Measurements from ENCODE around the gene F11R.
"Not testable (repeated sequence)": the region's sequence is repeated elsewhere in the genome, so short reads cannot be mapped to it uniquely, and the experiment has no call there.

F11R gene

DNA sequence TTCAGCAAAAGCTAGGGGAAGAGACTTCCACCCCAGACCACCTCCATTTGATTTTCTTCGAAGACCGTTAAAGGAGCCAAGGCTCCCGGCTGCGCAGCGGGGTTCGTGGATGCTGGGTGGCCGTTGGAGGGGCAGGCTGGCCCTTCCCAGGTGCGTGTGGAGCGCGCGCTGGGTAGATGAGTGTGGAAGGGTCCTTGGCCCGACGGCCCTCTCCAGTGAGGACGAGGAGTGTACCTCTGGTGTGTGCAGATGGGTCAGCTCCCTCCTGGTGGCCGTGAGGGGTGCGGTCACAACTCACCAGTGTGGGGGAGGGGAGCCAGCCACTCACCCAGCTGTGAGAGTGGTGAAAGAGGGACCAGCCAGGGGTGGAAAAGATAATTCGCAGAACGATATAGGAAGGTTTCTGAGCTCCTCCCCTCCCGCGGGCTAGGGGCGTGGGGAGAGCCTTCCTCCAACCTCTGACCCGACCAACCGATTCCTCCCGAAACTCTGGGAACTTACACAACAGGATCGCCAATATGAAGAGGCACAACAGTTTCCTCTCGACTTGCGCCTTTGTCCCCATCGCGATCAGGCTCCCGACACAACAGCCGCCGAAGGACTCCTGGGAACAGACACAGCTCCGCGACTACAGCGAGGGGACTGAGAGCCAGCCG lies at the start of gene F11R:
F11R (minus strand) TSS at position 644 of the 656 bp plus-strand sequence; CDS start at position 565, 79 bp downstream.
- peak; percentile 62 for DNase-seq (ENCODE audit: low read depth)

DNA sequence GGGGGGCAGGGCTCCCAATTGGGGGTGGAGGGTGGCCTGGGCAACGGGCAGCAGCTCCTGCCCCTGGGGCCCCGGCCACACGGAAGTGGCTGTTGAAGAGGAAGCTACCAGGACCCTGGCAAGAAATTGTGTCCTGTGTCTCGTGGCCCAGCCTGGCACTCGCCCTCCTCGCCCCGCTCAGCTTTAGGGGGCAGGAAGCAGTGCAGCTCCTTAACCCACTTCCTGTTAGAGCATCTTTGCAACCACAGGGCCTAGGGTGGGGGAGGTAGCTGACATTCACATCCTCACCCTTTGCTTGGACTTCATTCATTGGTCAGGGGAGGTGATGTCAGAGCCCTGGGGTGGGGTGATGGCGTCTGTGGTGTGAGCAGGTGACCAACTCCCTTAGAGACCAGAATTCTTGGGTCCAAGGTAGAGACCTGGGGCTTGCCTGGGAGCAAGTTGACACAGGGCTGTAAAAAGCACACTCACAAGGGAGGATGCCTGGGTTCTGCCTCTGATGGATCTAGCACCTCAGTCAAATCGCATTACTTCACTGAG lies 48.8 kb upstream of the F11R start, which contains the start of gene ARHGAP30:
ARHGAP30 (minus strand) TSS at position 161 of the 540 bp plus-strand sequence. CDS start 267 bp downstream, outside the sequence.
- DNase-seq (ENCODE audit: low read depth) = no peak

DNA sequence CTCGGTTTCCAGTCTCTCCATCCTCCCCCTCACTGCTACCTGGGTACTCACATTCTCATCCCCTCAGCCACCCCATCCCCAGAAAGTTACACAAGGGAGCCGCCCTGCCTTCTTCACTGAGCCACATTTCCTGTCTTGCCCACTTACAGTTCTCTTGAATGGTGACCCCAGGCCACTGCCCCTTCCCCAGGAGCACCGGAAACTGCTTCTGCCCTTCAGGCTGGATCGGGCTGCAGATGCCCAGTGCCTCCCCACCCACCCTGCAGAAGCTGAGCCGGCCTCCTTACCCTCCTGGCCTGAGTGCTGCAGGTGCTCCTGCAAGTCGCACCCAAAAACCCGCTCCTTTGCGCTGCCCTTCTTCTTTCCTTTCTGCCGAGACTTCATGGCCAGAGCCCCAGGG lies 48.3 kb upstream of the F11R start:
- no peak for DNase-seq (ENCODE audit: low read depth)

DNA sequence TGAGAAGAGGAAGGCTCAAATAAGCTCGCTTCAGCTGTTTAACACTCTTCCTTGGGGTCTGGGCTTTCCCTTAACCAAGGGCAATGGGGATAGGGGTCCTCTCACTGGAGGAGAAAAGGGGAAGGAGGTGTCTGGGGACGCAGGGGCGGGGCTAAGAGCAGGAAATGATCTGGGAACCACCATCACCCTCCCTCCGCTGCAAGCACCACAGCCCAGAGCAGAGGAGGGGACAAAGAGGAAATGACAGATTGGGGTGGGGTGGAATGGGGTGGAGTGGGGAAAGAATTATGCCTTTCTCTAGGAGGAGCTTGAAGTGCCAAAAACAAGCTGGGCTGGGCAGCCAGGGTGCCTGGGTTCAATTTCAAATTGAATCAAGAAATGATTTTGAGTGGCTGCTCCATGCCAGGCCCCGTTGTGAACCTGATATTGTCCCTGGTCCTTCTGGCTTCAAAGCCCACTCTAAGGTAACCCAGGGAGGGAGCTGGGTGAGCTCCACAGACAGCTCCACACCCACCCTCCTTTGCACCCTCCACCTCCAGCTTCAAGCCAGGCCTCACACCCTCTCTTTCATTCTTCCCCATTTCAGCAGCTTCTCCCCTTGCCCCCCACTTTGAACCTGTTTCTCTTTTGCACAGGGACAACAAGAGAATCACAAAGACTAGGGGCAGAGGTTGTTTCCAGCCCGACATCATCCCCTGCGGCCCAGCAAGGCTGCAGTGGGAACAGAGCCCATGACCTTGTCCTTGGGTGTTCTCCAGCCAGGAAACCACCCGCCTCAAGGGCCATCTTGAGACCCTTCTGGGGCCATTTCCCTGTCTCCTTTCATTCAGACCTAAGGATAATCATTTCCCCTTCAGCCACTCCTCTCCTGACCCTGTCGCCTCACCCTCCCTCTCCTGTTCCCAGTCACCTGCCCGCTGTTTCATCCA lies 47.6 kb upstream of the F11R start:
- DNase-seq (ENCODE audit: low read depth) = no peak

DNA sequence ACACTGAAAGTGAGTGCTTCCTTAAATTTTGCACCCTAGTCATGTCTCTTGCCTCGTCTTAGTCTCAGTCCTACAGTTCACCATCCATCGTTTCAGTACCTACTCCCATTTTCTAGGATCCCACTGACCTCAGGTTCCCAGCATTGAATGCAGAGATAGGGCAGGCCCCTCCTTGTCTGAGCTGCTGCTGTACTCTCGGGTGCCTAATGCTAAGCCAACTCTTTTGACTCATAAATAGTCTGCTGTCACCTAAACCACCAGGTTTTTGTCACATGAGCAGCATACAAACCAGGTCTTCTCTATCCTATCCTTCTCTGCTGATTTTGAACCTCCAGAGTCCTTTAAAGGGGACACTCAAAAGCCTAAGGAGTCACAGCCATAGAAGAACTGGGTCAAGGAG lies 45.7 kb upstream of the F11R start:
- DNase-seq (ENCODE audit: low read depth) = no peak

DNA sequence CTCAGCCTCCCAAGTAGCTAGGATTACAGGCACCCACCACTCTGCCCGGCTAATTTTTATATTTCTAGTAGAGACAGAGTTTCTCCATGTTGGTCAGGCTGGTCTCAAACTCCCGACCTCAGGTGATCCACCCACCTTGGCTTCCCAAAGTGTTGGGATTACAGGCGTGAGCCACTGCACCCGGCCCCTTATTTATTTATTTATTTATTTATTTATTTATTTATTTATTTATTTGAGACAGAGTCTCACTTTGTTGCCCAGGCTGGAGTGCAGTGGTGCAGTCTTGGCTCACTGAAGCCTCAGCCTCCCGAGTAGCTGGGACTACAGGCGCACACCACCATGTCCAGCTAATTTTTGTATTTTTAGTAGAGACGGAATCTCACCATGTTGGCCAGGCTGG lies 44.7 kb upstream of the F11R start:
- DNase-seq (ENCODE audit: low read depth) = not testable (repeated sequence)

DNA sequence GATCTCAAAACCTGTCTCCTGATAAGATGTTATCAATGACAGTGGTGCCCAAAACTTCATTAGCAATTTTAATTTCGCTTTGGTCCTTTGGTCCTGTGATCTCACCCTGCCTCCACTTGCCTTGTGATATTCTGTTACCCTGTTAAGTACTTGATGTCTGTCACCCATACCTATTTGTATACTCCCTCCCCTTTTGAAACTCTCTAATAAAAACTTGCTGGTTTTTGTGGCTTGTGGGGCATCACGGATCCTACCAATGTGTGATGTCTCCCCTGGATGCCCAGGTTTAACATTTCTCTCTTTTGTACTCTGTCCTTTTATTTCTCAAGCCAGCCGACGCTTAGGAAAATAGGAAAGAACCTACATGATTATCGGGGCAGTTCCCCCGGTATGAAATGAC lies 43.0 kb upstream of the F11R start:
- DNase-seq (ENCODE audit: low read depth) = not testable (repeated sequence)

DNA sequence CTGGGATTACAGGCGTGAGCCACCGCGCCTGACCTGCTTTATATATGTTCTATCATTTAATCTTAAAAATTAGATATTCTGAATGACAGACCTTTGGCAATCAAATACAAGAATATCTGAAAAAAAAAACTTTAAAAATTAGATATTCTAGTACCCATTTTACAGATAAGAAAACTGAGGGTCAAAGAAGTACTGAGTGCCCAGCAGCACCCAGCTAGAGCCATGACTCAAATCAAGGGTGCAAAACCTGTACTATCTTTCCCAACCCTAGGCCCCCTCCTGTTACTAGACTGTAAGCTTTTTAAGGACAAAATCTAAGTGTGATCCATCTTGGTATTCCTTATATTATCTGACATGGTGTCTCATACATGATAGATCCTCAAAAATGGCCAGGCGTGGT lies 40.5 kb upstream of the F11R start:
- DNase-seq (ENCODE audit: low read depth) = no peak

DNA sequence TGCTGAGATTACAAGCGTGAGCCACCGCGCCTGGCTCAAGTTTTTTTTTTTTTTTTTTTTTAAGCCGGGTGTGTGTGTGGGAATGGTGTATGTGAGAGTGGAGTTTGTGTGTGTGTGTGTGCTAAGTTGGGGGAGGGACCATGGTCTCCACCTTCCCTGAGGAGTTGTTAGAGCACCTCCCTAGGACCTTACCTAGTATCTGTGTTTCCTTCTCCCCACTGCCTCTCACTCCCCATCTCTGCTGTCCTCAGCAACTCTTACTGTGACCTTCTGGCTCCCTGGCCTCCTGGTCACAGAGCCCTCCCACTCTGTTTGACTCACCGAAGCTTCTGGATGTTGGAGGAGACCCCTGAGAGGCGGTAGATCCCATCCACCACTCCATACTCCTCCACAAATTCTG lies 38.3 kb upstream of the F11R start:
- no peak for DNase-seq (ENCODE audit: low read depth)

DNA sequence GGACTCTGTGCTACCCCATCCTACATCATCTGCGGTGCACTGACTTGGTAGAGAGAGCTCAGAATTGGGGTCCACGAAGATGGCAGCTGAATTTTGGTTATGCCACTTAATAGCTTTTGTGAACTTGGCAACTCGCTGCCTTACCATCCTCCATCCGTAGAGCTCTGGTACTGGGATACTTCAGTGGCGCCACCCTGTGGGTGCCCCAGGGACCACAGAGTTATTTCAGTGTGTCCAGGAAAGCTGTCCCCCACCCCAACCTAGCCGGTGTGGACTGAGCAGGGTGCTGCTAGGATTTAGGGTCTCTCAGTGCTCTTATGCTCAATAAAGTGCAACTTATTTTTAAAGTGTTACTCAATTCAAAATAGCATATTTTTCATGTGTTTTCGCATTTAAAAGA lies 33.9 kb upstream of the F11R start:
- no peak for DNase-seq (ENCODE audit: low read depth)

DNA sequence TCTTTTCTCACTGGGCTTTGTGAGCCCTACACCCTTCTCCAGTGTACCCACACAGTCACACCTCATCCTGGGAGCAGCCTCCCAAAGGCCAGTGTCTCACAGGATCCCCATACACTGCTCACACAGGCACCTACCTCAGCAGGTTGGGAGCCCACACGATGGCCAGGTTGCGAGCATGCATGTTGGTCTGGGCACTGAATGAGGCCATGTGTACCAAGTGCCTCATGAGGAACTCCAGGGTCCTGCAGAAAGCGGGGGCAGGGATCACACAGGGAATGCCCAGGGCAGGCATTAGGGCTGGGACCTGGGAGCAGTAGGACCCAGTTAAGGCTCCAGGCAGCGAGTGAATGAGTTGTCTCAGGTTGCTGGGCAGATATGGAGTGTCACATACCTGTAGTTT lies 33.3 kb upstream of the F11R start:
- DNase-seq (ENCODE audit: low read depth) = no peak

DNA sequence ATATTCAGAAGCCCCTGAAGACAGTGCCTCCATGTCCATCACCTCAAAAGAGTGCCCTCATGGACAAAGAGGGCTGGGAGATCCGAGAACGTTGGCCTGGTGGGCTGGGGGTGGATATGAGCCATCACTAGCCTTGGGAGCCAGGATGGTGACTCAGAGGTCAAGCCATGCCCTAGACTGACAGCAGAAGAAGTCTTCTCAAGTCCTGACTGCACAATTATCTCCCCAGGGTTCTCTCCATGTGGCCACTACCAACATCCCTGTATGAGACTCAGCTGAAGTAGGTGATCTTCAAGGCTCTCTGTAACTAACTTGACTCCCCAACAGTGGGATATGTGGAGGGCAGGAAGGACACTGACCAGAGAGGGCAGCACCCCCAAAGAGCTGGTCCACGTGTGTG lies 31.9 kb upstream of the F11R start:
- no peak for DNase-seq (ENCODE audit: low read depth)

DNA sequence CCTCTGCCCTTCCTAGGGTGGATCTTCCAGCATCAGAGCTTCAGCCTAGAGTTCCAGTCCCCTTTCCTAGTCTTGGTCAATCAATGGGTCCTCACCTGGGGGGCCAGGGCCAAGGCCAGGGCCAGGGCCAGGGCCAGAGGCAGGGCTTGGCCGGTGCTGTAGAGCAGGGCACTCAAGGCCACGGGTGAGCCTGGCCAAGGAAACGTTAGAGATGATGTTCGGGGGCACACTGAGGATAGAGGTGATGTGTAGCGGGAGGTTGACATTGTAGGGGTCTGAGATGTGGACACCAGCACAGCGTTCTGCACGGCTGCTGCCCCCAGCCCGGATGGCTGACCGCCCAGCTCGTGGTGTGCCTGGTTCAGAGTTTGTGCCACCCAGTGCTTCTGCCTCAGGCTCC lies 30.3 kb upstream of the F11R start:
- DNase-seq (ENCODE audit: low read depth) = no peak

DNA sequence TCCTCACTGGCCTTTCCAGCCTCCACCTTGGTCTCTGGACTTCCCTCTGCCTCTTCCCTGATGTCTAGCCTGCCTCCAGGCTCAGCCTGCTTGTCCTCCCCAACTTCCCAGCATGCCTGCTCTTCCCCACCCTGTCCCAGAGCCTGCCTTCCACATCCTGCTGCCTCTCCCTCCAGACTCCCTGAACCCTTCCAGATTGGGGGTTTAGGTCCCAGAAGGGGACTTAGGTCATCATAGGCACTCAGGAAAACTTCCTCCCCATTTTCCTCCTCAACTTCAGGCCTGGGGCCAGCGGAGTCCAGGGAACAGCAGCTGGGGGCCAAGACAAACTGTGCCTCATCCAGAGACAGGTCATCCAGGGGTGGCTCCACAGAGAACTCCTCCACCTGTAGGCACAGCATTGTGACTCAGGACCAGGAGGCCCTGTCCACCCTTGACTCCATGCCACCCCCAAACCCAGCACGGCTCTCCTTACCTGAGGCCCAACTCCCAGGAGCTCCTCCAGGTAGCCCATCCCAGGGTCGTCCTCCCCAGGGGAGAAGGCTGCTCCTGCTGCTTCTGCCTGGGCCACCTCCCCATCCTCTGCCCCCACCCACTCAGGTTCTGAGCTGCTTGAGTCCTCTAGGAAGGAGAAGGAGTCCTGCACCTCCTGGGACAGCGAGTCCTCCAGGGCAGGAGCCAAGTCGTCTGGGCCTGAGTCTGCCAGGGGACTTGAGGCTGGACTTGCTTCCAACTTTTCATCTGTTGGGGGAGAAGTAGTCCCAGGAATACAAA lies 28.2 kb upstream of the F11R start:
- no peak for DNase-seq (ENCODE audit: low read depth)

DNA sequence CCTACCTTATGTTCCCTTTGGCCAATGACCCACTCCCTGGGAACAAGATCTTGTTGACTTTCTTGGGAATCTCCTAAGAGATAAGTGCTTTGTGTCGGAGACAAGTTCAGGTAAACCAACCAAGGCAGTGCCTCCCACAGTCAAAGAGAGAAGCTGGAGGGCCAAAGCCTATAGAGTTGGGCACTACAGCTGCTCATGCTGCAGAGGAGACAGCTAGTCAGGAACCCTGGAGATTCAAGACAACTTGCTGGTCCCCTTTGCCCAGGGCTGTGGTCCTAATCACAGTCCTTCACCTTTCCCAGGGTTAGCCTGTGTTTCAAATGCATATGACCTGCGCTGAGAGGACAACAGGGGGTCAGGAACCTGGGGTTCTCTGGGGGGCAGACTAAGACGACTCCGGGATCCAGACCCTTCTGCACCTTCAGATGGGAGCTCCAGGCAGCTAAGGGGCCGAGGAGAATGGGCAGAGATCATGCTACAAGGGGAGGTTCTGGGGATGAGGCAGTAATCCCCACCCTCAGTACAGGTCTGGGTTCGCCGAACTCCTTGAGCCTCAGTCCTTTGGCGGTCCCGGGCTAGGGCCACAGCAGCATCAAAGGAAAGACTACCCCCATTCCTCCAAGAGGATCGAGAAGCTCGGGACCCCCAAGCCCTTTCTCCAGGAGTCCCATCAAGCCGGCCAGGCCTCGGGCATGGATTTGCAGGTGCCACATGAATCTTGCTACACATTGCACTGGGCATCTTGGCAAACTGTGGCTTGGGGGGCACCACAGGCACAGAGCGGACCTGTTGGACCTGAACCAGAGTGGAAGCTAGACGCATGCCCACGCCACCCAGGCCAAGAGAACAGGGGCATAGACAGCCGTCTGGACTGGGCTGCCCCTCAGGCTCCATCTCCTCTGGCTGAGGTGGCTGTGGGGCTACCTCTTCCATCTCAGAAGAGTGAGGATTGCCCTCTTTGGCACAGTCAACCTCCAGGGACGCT lies 26.8 kb upstream of the F11R start:
- DNase-seq (ENCODE audit: low read depth) = no peak

DNA sequence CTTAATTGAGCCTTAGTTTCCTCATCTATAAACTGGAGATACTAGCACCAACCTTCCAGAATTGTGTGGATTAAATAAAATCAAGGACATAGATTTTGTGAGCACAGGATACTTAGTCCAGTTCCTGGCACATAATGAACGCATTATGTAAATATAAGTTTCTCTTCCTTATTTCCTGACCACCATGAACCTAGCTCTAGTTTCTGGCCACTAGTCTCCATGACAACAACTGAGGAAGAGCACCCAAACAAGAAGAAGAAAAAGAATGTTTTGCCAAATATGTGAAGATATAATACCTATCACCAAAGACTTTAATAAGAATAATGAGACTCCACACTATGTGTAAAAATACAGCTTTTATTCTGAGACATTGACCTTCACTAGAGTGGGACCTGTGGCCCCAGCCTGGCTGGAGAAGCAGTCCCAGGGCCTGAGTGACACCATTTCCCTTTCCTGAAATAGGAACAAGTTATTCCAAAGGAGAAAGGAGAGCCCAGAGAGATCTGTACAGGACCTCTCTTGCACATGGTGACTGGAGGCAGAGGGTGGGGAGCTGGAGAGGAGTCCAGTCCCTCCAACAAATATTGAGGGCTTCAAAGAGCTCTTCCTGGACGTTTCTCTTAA lies 25.8 kb upstream of the F11R start:
- no peak for DNase-seq (ENCODE audit: low read depth)

DNA sequence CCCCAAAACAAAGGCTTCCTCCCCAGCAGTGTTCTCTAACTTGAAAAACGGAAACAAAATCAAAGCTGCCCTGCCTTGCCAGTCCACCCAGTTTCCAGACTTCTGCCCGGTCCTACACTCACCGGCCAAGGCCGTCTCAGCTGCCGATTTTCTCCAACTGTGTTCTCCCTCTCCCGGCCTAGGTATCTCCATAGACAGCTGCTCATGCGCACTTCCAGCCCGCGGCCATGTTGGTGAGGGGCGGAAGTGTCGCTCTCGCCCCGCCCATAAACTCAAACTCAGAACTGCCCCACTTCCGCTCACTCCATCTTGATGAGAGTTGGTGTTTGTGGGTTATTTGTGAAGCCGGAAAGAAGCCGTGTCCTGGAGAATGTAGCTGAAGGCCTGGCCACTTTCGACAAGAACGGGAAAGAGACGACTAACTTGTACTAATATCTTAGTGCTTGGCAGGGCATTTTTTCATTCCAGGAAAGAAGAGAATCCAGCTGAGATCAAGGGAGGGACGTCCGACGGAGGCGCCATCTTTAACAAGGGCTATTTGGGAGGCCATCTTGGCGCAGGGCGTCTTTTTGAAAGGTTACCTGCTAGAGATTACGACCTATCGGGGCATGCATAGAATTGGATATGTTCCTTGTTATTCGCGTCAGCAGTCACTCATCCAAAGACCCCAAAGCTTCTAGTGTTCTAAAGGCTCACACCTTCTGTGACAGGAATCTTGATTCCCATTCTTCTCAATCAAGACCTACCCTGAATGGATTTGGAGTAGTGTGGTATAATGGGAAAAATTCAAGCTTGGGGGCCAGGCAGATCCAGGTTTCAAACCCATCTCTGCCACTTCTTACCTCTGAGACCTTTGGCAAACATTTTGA lies 25.0 kb upstream of the F11R start, which contains the start of gene USF1:
USF1 (minus strand) TSS at position 242 of the 869 bp plus-strand sequence. CDS start 2,702 bp downstream, outside the sequence.
- peak; percentile 93 for DNase-seq (ENCODE audit: low read depth)

DNA sequence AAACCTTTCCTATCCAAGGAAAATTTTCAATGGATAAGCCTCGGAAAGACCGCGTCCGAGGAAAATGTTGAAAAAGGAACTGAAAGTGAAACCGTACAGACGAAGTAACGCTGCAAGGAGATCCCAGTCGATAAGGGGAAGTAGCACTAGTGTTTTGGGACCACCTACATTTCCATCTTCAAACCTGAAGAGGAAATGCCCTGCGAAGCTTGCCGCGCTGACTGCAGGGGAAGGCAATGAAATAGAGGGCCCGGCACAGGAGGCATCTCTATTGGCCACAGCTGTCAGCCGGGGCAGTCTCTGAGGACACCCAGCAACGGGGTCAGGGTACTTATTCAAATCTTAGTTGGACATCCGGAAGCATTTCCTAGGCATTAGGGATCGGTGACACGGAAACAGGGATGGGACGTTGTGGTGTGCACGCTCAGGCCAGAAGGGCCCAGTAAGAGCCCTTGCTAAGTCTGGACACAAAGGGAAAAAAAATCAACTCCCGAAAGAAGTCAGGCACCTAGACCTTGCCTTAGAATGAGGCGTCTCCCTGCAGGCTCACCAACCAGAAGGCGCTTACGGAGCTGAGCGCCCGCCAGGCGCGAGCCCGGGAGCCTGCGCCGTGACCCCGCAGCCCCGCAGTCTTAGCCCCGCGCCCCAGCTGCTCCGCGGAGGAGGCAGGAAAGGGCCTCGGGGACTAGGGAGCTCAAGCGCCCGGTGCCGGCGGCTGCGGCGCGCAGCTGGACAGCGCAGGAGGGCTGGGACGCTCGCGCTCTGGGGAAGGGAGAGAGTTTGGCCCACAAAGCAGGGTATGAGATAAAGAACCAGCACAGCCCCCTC lies 24.2 kb upstream of the F11R start:
- DNase-seq (ENCODE audit: low read depth) = peak; percentile 68

DNA sequence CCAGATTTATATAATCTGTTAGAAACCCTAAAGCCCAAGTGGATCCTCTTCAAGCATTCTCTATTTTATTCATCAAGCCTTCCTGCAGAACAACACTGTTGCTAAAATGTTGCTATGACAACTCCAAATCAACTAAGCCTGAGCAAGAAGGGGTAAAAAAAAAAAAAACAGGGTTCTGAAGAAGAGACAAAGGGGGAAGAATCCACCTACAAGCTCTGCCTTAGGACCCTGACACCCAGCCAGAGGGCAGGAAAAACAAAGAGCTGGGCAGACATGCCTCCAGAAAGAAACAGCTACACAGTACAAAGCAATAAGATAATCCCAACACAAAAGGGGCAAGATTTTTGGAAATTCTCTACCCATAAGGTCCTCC lies 23.6 kb upstream of the F11R start:
- DNase-seq (ENCODE audit: low read depth) = no peak

Measured in amniotic epithelial cell (primary cell).